Prostate gland (tissue), 2 donors: ENCODE results near the gene HOXA3.

Experiments used
- POLR2A ChIP-seq: fragments of 450-650 bp; IDR thresholded peaks from one replicate; pipeline ENCODE4 v1.6.1; 2016; ENCODE audit warnings: antibody characterized with exemption, mild to moderate bottlenecking
- POLR2AphosphoS5 ChIP-seq: sonication (generic); formaldehyde crosslinking; IDR thresholded peaks from one replicate; pipeline ENCODE4 v1.6.1; 2017; ENCODE audit warnings: antibody characterized with exemption
- TF ChIP-seq, protein P1 (sequence below), 4 experiments: fragments of 200-600 bp in 2 of 4; fragments of 450-650 bp in 2 of 4; sonication (generic) in 2 of 4; IDR thresholded peaks; 1 replicate in 3 of 4; 2 replicates in 1 of 4; pipeline ENCODE4 v1.5.1; 2016 to 2019; ENCODE audit warnings: antibody characterized with exemption in 4 of 4, mild to moderate bottlenecking in 2 of 4, moderate library complexity in 2 of 4

DNA sequence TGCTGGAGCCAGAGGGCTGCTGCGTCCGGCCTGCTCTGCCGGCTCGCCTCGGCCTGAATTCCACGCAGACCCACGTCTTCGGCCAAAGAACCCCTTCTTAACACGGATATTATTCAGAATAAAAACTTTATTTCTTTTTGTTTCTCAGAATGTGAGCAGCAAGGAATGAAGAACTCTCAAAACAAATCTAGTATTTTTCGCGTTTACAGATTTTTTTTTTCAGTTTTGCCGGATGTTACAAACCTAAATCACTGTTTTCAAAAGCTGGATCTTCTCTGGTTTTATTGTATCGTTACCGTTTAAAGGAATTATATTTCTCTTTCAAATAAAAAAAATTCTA, 45.5 kb downstream of the HOXA3 start:
- TF ChIP-seq, protein P1, sequence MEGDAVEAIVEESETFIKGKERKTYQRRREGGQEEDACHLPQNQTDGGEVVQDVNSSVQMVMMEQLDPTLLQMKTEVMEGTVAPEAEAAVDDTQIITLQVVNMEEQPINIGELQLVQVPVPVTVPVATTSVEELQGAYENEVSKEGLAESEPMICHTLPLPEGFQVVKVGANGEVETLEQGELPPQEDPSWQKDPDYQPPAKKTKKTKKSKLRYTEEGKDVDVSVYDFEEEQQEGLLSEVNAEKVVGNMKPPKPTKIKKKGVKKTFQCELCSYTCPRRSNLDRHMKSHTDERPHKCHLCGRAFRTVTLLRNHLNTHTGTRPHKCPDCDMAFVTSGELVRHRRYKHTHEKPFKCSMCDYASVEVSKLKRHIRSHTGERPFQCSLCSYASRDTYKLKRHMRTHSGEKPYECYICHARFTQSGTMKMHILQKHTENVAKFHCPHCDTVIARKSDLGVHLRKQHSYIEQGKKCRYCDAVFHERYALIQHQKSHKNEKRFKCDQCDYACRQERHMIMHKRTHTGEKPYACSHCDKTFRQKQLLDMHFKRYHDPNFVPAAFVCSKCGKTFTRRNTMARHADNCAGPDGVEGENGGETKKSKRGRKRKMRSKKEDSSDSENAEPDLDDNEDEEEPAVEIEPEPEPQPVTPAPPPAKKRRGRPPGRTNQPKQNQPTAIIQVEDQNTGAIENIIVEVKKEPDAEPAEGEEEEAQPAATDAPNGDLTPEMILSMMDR (IDR thresholded peaks at IDR 0.05): no peak
- TF ChIP-seq POLR2AphosphoS5 (no peak), POLR2A (no peak)
